HK-2 (cell line): Measurements from ENCODE around the gene ASAP2.
"Not testable (repeated sequence)": the region's sequence is repeated elsewhere in the genome, so short reads cannot be mapped to it uniquely, and the experiment has no call there.

Source experiments
- DNase-seq: peaks from one replicate; pipeline ENCODE4 v3.0.0-alpha.2; 2018; ENCODE audit not compliant: unreplicated experiment

The ASAP2 gene

GRCh38 chr2:9378433-9379390, 172.1 kb downstream of the ASAP2 start:
- peak; percentile 57 for DNase-seq

- no peak for DNase-seq
Measured at GRCh38 chr2:9379391-9379755, 172.8 kb downstream of the ASAP2 start.

GRCh38 chr2:9380702-9381628, 174.4 kb downstream of the ASAP2 start:
- no peak for DNase-seq

- DNase-seq = peak; percentile 67
Measured at GRCh38 chr2:9382604-9383235, 176.1 kb downstream of the ASAP2 start.

- DNase-seq = no peak
Measured at GRCh38 chr2:9384521-9384920, 177.9 kb downstream of the ASAP2 start.

- peak; percentile 56 for DNase-seq
Measured at GRCh38 chr2:9385841-9386240, 179.2 kb downstream of the ASAP2 start.

- DNase-seq = no peak
Measured at GRCh38 chr2:9388199-9388681, 181.6 kb downstream of the ASAP2 start.

GRCh38 chr2:9388950-9389911, 182.6 kb downstream of the ASAP2 start:
- no peak for DNase-seq

GRCh38 chr2:9390151-9390850, 183.7 kb downstream of the ASAP2 start:
- DNase-seq = no peak

GRCh38 chr2:9390991-9391390, 184.4 kb downstream of the ASAP2 start:
- no peak for DNase-seq

- no peak for DNase-seq
Measured at GRCh38 chr2:9391961-9392720, 185.5 kb downstream of the ASAP2 start.

- no peak for DNase-seq
Measured at GRCh38 chr2:9392898-9393765, 186.5 kb downstream of the ASAP2 start.

GRCh38 chr2:9394816-9395215, 188.2 kb downstream of the ASAP2 start:
- no peak for DNase-seq

- no peak for DNase-seq
Measured at GRCh38 chr2:9397201-9397600, 190.6 kb downstream of the ASAP2 start.

GRCh38 chr2:9398251-9398650, 191.6 kb downstream of the ASAP2 start:
- DNase-seq = not testable (repeated sequence)

- no peak for DNase-seq
Measured at GRCh38 chr2:9398881-9399780, 192.5 kb downstream of the ASAP2 start.
